T-helper 9 cell (primary cell): ENCODE data around the gene PTPN1.
"Not testable (repeated sequence)": the region's sequence is repeated elsewhere in the genome, so short reads cannot be mapped to it uniquely, and the experiment has no call there.

Source experiments
- DNase-seq: peaks from one replicate; pipeline ENCODE4 v3.0.0-alpha.2; 2020

Gene PTPN1

GRCh38 chr20:50620459-50620858, 110.3 kb downstream of the PTPN1 start:
- not testable (repeated sequence) for DNase-seq

GRCh38 chr20:50621068-50621665, 111.0 kb downstream of the PTPN1 start:
- DNase-seq, result no peak

- no peak for DNase-seq
Measured at GRCh38 chr20:50624351-50625016, 114.3 kb downstream of the PTPN1 start.

DNA sequence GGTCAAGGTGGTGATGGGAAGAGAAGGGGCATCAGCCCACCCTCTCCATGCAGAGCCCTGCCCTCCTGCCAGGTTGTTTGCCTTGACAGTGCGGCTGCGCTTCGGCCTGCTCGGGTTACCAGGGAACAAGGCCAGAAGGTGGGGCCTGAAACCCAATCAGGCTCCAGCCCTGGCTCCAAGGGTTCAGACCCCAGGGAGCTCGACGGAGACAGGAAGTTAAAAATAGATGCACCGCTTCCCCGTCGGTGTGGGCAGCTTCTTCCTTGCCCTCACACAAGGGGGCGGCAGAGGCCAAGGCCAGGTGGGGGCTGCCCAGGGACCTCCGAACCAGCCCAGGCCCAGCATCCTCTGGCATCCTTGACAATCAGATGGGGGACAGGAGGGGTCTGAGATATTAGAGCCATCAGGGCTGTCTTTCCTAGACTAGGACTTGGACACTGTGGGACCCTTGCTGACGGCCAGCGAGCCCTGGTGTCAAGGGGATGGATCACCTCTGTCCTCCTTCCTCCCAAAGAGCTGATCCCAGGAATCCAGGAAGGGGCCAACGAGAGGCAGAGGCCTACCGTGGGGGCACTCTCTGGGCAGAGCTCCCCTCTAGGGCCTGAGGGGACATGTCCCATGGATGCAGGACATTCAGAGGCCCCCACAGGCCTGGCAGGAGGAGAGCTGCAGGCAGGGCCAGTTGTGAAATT, 115.9 kb downstream of the PTPN1 start:
- DNase-seq, result no peak

DNA sequence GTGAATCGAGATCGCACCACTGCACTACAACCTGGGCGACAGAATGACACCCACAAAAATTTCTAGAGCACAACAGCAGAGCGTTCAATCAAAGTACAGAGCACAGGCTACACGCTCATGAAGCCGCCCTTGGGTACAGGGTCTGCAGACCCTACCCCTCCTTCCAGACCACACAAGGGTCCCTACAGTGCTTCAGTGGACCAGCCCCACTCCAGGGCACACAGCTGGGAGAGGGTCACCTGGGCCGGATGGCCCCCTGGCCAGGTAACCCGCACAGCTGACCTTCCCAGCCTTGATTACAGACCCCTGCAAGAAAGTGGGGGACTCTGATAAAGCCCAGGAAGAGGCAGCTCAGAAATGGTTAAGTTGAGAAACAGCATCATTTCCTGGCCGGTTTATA, 117.6 kb downstream of the PTPN1 start:
- no peak for DNase-seq

DNA sequence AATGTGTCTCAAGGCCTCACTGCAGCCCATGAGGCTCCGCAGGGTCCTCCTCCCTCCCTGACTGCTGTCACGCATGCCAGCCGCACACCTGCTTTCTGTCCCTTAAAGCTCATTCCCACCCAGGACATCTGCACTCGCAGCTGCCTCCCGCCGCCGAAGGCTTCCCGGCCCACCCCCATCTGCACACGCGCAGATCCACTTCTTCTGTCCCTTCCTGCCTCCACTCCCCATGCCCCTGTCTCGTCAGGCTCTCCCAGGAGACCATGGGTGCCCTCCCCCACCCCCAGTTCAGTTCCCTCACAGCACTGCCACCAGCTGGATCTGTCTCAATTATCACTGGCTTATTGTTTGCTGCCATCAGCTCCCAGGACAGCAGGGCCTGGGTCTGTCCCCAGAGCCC, 118.1 kb downstream of the PTPN1 start:
- DNase-seq, result no peak

- no peak for DNase-seq
Measured at GRCh38 chr20:50628853-50629669, 118.9 kb downstream of the PTPN1 start.

DNA sequence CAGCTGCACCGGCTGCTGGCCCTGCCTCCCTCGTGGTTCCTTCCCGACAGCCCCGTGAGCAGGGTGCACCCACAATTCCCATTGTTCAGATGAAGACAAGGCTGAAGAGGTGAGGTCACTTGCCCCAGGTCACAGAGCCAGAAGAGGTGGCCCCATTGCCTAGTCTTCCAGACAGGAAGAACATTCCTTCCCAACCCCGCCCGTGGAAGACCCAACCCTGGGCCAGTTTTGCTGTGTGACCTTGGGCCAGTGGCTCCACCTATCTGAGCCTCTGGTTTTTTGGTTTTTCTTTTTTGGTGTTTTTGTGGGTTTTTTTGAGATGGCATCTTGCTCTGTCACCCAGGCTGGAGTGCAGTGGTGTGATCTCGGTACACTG, 119.5 kb downstream of the PTPN1 start:
- DNase-seq, result no peak

- no peak for DNase-seq
Measured at GRCh38 chr20:50630578-50631263, 120.5 kb downstream of the PTPN1 start.

DNA sequence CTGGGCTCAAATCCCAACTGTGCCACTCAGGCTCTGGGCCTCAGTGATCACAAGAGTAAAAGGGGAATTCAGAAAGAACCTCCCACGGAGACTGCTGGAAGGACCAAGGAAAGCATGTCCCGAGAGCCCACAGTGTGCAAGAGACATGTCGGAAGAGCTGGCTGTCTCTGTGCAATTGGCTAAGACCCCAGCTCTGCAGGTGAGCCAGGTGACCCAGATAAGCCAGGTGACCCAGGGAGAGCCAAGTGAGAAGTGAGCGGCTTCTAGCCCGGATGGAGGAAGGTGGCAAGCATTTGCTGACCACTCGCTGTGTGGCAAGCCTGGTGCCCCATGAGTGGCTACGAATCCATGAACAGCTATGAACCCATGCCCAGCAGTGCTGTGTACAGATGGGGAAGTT, 122.1 kb downstream of the PTPN1 start:
- DNase-seq, result no peak

DNA sequence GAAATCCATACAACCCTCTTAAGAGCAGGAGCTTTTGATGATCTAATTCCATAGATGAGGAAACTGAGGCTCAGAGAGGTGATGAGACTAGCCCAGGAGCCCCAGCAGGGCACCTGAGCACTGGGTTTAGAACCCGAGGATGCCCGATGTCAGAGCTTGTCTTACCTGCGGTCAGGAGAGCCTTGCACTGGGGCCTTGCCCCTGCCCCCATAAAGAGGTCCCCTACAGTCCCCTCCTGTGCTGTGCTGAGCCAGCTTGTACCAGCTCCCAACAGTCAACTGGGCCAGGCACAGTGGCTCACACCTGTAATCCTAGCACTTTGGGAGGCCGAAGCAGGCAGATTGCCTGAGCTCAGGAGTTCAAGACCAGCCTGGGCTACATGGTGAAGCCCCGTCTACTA, 122.5 kb downstream of the PTPN1 start:
- DNase-seq, result no peak

GRCh38 chr20:50633361-50633760, 123.2 kb downstream of the PTPN1 start:
- no peak for DNase-seq

DNA sequence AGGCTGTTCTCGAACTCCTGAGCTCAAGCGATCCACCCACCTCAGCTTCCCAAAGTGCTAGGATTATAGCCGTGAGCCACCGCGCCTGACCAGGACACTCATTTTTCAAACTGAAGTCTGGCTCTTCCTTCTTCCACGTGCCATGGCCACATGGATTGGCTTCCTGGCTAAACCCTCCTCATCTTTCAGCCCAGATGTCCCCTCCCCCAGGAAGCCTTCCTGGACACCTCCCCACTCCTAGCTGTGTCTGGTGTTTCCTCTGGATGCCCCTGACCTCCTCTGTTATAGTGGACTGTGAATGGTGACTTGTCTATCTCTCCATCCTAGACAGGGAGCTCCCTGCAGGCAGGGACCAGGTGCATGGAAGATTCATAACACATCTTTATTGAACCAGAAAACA, 124.0 kb downstream of the PTPN1 start:
- no peak for DNase-seq
